Neutrophil (primary cell): ENCODE results near the gene ANGEL1.

Experiments used
- H3K27ac ChIP-seq: fragments of 200-600 bp; sonication (generic); 2 replicates; pipeline ENCODE4 v1.5.1; 2016; ENCODE audit warnings: mild to moderate bottlenecking, moderate library complexity
- H3K27me3 ChIP-seq: fragments of 200-600 bp; sonication (generic); 2 replicates; pipeline ENCODE4 v1.6.0; 2016; ENCODE audit warnings: mild to moderate bottlenecking
- H3K36me3 ChIP-seq: fragments of 200-600 bp; sonication (generic); 2 replicates; pipeline ENCODE4 v1.5.1; 2017
- H3K4me1 ChIP-seq, 2 experiments: fragments of 200-600 bp in 1 of 2; sonication (generic) in 1 of 2; 1 replicate in 1 of 2; 2 replicates in 1 of 2; pipeline versions ENCODE4 v1.5.1 to v1.6.1; 2013 to 2016; ENCODE audit warnings: low read depth in 1 of 2, low read length in 1 of 2, mild to moderate bottlenecking in 1 of 2, moderate library complexity in 1 of 2; ENCODE audit not compliant: control insufficient read depth in 1 of 2, insufficient read depth in 1 of 2
- H3K4me3 ChIP-seq, 2 experiments: fragments of 200-600 bp in 1 of 2; sonication (generic) in 1 of 2; 1 replicate in 1 of 2; 2 replicates in 1 of 2; pipeline ENCODE4 v1.5.1; 2013 to 2016; ENCODE audit warnings: low read depth in 1 of 2, low read length in 1 of 2, mild to moderate bottlenecking in 1 of 2, moderate library complexity in 1 of 2
- H3K9me3 ChIP-seq: fragments of 200-600 bp; sonication (generic); 2 replicates; pipeline ENCODE4 v1.5.1; 2016
- TF ChIP-seq, protein P1 (sequence below): fragments of 200-600 bp; sonication (generic); IDR thresholded peaks from 2 replicates; pipeline ENCODE4 v1.5.1; 2016; ENCODE audit warnings: antibody characterized with exemption

ANGEL1 gene

DNA sequence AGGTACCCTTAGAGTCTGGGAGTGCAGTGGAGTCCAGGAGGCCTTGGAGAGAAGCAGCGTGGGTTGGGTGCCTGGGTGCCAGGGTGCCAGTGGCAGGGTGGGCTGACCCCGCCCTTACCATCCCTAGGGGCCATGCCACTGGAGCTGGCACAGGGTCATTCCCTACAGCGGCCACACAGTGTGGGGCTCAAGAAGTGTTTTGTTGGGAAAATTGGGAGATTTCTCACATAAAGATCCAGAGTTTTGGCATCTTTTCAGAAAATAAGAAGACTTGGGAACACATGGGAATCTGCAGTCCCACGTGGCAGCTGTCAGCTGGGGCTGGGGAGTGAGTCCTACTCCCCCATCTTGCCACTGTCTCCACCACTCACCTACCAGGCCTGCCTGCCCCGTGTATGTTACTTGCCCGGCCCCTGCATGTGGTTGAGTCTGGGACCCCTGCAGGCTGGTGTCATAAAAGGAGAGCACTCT lies 47.2 kb downstream of the ANGEL1 start:
- Histone ChIP-seq H3K36me3 (no peaks in the 10 kb centered on the region), H3K9me3 (no peaks in the 10 kb centered on the region), H3K27ac (no peak overlapping the region), H3K27me3 (peaks cover 53% of the 10 kb centered on the region), H3K4me1 (peaks cover 15 to 17% of the 10 kb centered on the region in 2 experiments), H3K4me3 (no peak overlapping the region)
- TF ChIP-seq, protein P1, sequence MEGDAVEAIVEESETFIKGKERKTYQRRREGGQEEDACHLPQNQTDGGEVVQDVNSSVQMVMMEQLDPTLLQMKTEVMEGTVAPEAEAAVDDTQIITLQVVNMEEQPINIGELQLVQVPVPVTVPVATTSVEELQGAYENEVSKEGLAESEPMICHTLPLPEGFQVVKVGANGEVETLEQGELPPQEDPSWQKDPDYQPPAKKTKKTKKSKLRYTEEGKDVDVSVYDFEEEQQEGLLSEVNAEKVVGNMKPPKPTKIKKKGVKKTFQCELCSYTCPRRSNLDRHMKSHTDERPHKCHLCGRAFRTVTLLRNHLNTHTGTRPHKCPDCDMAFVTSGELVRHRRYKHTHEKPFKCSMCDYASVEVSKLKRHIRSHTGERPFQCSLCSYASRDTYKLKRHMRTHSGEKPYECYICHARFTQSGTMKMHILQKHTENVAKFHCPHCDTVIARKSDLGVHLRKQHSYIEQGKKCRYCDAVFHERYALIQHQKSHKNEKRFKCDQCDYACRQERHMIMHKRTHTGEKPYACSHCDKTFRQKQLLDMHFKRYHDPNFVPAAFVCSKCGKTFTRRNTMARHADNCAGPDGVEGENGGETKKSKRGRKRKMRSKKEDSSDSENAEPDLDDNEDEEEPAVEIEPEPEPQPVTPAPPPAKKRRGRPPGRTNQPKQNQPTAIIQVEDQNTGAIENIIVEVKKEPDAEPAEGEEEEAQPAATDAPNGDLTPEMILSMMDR: no peak

DNA sequence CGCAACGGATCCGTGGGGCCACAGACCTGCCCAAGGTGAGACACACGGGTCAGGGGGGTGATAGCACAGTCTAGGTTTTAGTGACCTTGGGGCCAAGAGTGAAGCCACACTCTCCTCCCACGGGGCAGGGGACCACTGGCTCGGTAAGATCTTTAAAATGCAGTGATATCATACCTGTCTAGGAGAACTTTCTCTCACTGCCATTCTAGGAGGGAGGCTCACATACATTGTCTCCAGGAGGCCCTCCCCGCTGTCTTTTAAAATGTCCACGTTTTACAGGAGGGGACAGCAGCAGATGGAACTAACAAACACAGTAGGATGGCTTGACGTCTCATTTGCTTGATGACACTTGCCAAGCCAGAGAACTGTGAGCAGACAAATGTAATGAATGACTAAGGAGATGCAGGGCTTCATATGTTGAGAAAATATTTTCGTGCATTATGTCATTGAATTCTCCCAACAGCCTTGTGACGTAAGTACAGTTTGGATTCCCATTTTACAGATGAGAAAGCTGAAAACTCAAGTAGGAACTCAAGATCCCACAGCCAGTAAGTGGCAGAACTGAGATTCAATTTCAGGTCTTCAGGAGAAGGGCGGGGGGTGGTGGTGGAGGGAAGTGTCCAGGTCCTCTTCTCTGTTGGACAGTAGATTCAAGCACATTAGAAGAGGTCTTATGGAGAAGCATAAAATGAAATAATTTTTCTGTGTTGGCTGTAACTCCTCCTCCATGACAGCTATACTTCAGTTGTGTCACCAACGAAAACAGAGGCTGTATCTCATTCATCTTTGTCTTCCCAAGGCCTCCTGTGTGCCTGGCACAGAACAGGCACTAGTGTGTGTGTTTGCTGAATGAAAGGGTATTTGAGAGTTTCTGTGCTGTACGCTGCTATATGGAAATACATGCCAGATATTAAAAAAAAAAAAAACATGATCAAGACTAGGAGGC lies 49.3 kb downstream of the ANGEL1 start:
- Histone ChIP-seq H3K27me3 (peaks cover 74% of the 10 kb centered on the region), H3K4me3 (no peak overlapping the region)

DNA sequence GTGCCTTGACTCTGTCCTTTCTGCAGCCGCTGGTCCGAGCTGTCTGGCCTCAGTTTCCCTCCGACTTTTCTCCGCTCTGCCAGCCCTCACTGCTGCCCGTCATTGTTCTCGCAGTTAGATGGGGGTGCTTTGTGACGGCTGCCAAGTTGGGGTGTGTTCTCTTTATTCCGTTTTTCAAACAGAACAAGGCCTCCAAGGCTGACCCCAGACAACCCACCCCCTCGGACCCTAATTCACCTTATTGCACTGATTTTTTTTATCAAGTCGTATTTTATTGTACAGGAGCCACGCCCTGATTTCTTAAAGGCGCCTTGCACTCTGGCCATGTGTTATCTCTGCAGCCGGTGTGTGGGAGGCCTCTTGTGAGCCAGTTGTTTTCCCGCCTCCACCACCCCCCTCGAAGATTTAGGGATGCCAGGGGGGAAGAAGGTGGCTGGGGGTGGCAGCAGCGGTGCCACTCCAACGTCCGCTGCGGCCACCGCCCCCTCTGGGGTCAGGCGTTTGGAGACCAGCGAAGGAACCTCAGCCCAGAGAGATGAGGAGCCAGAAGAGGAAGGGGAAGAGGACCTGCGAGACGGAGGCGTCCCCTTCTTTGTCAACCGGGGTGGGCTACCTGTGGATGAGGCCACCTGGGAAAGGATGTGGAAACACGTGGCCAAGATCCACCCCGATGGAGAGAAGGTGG lies 50.1 kb downstream of the ANGEL1 start:
- H3K27ac ChIP-seq: no peak overlapping the region
- TF ChIP-seq, protein P1: no peak
- H3K4me3 ChIP-seq: no peak overlapping the region
- no peaks in the 10 kb centered on the region for H3K36me3 ChIP-seq
- no peaks in the 10 kb centered on the region for H3K9me3 ChIP-seq
- H3K4me1 ChIP-seq: peaks cover 11 to 12% of the 10 kb centered on the region in 2 experiments
- H3K27me3 ChIP-seq: peaks cover 82% of the 10 kb centered on the region

More for the DNA sequence above, 49.3 kb downstream of the ANGEL1 start:
- TF ChIP-seq, protein P1: no peak
- no peaks in the 10 kb centered on the region for H3K36me3 ChIP-seq
- no peaks in the 10 kb centered on the region for H3K9me3 ChIP-seq
- no peak overlapping the region for H3K27ac ChIP-seq
- peaks cover 13 to 14% of the 10 kb centered on the region in 2 experiments for H3K4me1 ChIP-seq

DNA sequence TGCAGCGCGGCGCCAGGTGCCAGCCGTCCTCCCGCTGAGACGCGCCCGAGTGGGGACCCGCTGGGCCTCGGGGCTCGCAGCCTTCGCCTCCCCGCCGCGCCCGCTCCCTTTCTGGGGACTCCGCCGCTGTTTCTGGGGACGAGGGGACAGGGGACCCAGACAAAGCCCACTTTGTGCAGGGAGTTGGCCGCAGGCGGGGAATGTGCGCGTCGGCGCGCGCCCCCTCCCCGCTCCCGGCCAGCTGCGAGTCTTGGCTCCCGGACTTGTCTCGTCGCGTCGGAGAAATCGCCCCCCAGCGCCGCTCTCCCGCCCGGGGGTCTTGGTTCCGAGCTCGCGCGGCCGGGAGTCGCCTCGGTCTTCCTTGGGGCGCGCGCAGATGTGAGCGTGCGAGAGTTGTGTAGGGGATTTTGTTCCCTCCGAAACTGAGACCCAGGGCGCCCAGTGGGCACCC lies 50.7 kb downstream of the ANGEL1 start:
- H3K4me3 ChIP-seq: no peak overlapping the region
- H3K9me3 ChIP-seq: no peaks in the 10 kb centered on the region
- no peak overlapping the region for H3K27ac ChIP-seq
- H3K4me1 ChIP-seq: peaks cover 11 to 12% of the 10 kb centered on the region in 2 experiments
- TF ChIP-seq, protein P1: no peak
- no peaks in the 10 kb centered on the region for H3K36me3 ChIP-seq
- peaks cover 83% of the 10 kb centered on the region for H3K27me3 ChIP-seq

DNA sequence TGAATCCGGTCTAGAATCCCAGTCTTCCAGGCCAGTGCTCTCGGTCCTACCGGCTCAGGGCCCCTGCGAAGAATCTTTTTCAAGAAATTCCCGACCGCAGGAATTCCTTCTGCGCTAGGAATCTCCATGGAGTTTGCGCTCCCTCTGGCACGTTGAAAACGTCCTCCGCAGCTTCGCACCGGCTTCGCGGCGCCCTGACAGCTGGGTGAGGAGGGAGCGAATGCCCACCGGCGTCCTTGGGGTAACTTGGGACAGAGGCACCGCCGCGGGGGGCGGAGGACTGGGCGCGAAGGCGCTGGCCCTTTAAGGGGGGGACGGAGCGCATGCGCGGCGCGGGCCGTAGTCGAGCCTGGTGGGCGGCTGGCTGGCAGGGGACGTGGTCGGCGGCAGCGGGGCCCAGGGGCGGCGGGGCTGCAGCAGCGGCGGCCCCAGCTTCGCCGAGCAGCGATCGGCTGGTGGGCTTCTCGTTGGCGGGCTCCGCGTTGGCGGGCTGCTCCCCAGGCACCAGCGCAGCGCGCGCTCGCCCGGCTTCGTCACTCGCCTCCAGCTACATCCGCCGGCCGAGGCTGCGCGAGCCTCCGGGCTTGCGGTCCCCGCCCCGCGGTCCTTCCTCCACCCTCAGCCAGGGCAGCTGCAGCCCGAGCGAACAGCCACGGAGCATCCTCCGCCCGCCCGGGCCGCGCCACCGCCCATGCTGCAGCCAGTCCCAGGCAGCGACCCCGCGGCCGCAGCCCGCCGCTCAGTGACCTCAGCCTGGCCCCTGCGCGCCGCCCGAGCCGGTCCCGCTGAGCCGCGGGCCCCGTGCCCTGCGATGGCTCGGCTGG lies 51.3 kb downstream of the ANGEL1 start, which contains the start of gene VASH1:
Gene VASH1, plus strand, starts transcription at position 333 of the 824 bp plus-strand sequence. CDS start 1,354 bp downstream, outside the sequence.
- TF ChIP-seq, protein P1: no peak
- H3K36me3 ChIP-seq: no peaks in the 10 kb centered on the region
- H3K27me3 ChIP-seq: peaks cover 83% of the 10 kb centered on the region
- H3K4me1 ChIP-seq: peaks cover 11 to 12% of the 10 kb centered on the region in 2 experiments
- no peaks in the 10 kb centered on the region for H3K9me3 ChIP-seq
- H3K27ac ChIP-seq: no peak within 1 kb of the TSS
- peak within 1 kb of the TSS in 1 of 2 experiments; percentile 12 for H3K4me3 ChIP-seq
